ENCODE results near the gene ARFIP1. TPM values are rescaled to one million over a fixed set of nuclear protein-coding genes. Genes with fewer than 3 reads are reported as not detected.

The ARFIP1 gene
- total and polyA plus RNA-seq, 9 of the 15 experiments (the other 6 are each of a cell fraction or from before 2014, with no cell fraction given) = 14.1 to 25.1 (median 20.9) TPM

DNA sequence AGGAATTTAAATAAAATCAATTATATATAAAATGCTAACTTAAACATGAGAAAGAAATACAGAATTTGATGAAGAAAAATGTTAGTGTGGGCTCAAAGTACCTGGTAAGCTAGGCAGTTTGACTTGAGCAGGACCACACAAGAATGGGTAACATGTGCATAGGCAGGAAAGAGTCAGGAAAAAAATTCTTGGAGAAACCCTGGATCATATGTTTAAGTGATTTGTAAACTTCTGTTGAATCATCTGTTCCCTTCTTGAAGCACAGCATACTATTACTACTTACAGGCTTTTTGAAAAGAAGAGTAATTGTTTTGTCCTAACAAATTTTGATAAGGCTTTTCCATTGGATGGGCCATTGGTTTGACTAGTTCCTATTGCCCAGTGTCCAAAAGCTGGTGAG, 118.9 kb downstream of the ARFIP1 start:
- Histone ChIP-seq H3K79me2 (ENCODE audit: control insufficient read depth, insufficient read depth, low read length) (no peaks in the 10 kb centered on the region), H3K4me1 (replicated peaks in 1 of 2; ENCODE audit: control insufficient read depth in 2 of 2, insufficient read depth in 2 of 2, low read length in 2 of 2) (peaks cover 0 to 4% of the 10 kb centered on the region in 2 experiments; a peak in 3 of 5 replicates), H3K9ac (ENCODE audit: insufficient read depth in 1 of 2, low read depth in 2 of 2, low read length in 2 of 2) (no peak overlapping the region), H3K9me3 (replicated peaks; ENCODE audit: control insufficient read depth, insufficient read depth, low read depth, low read length) (no peaks in the 10 kb centered on the region), H4K20me1 (replicated peaks; ENCODE audit: control insufficient read depth, insufficient read depth, low read length) (no peaks in the 10 kb centered on the region), H3K36me3 (ENCODE audit: control insufficient read depth, insufficient read depth, low read length) (no peaks in the 10 kb centered on the region), H3K27ac (ENCODE audit: extremely low read depth, low read depth, low read length) (no peak overlapping the region), H3K27me3 (ENCODE audit: control insufficient read depth in 2 of 2, insufficient read depth in 2 of 2, low read length in 2 of 2) (no peaks in the 10 kb centered on the region), H3K4me2 (ENCODE audit: insufficient read depth, low read length) (no peak overlapping the region), H2AFZ (ENCODE audit: low read depth, low read length) (no peak overlapping the region), H3K4me3 (no peak overlapping the region), H3K9me1 (ENCODE audit: control insufficient read depth, insufficient read depth, low read length) (no peaks in the 10 kb centered on the region)
- CTCF ChIA-PET (ENCODE audit: low intra/inter-chr PET ratio) = no interaction called here
- FAIRE-seq = no peak
- DNase-seq (ENCODE audit: extremely low read depth in 1 of 4, low spot score in 3 of 4) = no peak
- intact Hi-C loops (cut with micrococcal nuclease) = no loop called here
- POLR2A ChIA-PET = no interaction called here
- BruUV-seq (replicated peaks) = no TSS peak
- ATAC-seq = no peak
- TF ChIP-seq, protein P1, sequence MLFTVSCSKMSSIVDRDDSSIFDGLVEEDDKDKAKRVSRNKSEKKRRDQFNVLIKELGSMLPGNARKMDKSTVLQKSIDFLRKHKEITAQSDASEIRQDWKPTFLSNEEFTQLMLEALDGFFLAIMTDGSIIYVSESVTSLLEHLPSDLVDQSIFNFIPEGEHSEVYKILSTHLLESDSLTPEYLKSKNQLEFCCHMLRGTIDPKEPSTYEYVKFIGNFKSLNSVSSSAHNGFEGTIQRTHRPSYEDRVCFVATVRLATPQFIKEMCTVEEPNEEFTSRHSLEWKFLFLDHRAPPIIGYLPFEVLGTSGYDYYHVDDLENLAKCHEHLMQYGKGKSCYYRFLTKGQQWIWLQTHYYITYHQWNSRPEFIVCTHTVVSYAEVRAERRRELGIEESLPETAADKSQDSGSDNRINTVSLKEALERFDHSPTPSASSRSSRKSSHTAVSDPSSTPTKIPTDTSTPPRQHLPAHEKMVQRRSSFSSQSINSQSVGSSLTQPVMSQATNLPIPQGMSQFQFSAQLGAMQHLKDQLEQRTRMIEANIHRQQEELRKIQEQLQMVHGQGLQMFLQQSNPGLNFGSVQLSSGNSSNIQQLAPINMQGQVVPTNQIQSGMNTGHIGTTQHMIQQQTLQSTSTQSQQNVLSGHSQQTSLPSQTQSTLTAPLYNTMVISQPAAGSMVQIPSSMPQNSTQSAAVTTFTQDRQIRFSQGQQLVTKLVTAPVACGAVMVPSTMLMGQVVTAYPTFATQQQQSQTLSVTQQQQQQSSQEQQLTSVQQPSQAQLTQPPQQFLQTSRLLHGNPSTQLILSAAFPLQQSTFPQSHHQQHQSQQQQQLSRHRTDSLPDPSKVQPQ (CRISPR knock-in tag; IDR thresholded peaks at IDR 0.05; ENCODE audit: borderline replicate concordance) = no peak
- TF ChIP-seq, protein P2, sequence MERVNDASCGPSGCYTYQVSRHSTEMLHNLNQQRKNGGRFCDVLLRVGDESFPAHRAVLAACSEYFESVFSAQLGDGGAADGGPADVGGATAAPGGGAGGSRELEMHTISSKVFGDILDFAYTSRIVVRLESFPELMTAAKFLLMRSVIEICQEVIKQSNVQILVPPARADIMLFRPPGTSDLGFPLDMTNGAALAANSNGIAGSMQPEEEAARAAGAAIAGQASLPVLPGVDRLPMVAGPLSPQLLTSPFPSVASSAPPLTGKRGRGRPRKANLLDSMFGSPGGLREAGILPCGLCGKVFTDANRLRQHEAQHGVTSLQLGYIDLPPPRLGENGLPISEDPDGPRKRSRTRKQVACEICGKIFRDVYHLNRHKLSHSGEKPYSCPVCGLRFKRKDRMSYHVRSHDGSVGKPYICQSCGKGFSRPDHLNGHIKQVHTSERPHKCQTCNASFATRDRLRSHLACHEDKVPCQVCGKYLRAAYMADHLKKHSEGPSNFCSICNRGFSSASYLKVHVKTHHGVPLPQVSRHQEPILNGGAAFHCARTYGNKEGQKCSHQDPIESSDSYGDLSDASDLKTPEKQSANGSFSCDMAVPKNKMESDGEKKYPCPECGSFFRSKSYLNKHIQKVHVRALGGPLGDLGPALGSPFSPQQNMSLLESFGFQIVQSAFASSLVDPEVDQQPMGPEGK (CRISPR knock-in tag; IDR thresholded peaks at IDR 0.05; ENCODE audit: borderline replicate concordance) = no peak
- TF ChIP-seq RUNX1 (IDR thresholded peaks at IDR 0.05; ENCODE audit: low read depth) (no peak), RNF2 (IDR thresholded peaks at IDR 0.05) (no peak), SIN3B (IDR thresholded peaks at IDR 0.05; ENCODE audit: low read depth) (no peak), KDM1A (IDR thresholded peaks at IDR 0.05) (no peak)
- in situ Hi-C loops (cut with MboI) = no loop called here
